Subcutaneous adipose tissue (tissue), 4 donors: Measurements from ENCODE around the gene STK36. TPM values are rescaled to one million over a fixed set of nuclear protein-coding genes. Genes with fewer than 3 reads are reported as not detected.

Experiments used
- CTCF ChIP-seq: fragments of 450-650 bp; IDR thresholded peaks from one replicate; pipeline ENCODE4 v1.5.1; 2016; ENCODE audit warnings: low read depth, mild to moderate bottlenecking, control low read depth, antibody characterized with exemption, moderate library complexity
- total RNA-seq, 4 donors: library from RNA; depleted of rRNA; stranded (reverse); fragments of >200 nt; gene quantifications; one replicate each; pipeline ENCODE4 v1.1.0, GENCODE V29; 2016

Gene STK36
- total RNA-seq, 4 donors from 2014 or later: 19.4 to 48.0 (median 26.8) TPM

GRCh38 chr2:218694405-218695145, 22.7 kb downstream of the STK36 start:
- TF ChIP-seq CTCF: no peak

GRCh38 chr2:218698885-218699284, 27.0 kb downstream of the STK36 start:
- no peak for TF ChIP-seq CTCF

- TF ChIP-seq CTCF: no peak
Observed at GRCh38 chr2:218701806-218702205, 29.9 kb downstream of the STK36 start.

- TF ChIP-seq CTCF: no peak
Observed at GRCh38 chr2:218703341-218703740, 31.5 kb downstream of the STK36 start.

- no peak for TF ChIP-seq CTCF
Observed at GRCh38 chr2:218708086-218708485, 36.2 kb downstream of the STK36 start.

GRCh38 chr2:218709908-218710307, 38.0 kb downstream of the STK36 start:
- TF ChIP-seq CTCF: no peak

GRCh38 chr2:218710334-218710686, 38.4 kb downstream of the STK36 start:
- no peak for TF ChIP-seq CTCF
